ENCODE results near the gene WAS.
"Not testable (repeated sequence)": the region's sequence is repeated elsewhere in the genome, so short reads cannot be mapped to it uniquely, and the experiment has no call there.

DNA sequence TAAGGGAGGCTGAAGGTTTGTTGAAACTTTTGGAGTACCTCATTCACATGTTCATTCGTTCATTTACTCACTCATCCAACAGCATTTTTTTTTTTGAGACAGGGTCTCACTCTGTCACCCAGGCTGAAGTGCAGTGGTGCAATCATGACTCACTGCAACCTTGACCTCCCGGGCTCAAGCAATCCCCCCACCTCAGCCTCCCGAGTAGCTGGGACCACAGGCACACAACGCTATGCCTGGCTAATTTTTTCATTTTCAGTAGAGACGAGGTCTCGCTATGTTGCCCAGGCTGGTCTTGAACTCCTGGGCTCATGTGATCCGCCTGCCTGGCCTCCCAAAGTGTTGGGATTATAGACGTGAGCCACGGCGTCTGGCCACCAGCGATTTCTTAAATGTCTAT is 15.4 kb upstream of the WAS start:
- TF ChIP-seq, protein P1, sequence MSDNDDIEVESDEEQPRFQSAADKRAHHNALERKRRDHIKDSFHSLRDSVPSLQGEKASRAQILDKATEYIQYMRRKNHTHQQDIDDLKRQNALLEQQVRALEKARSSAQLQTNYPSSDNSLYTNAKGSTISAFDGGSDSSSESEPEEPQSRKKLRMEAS (IDR thresholded peaks at IDR 0.05; ENCODE audit: low read depth), result not testable (repeated sequence)
- TF ChIP-seq MXI1 (IDR thresholded peaks at IDR 0.05; ENCODE audit: low read depth, low read length); RAD21 (IDR thresholded peaks at IDR 0.05; ENCODE audit: low read length); CTCF (IDR thresholded peaks at IDR 0.05); TAF1 (IDR thresholded peaks at IDR 0.05; ENCODE audit: borderline replicate concordance, low read depth, low read length): not testable (repeated sequence)
- TF ChIP-seq, protein P2, sequence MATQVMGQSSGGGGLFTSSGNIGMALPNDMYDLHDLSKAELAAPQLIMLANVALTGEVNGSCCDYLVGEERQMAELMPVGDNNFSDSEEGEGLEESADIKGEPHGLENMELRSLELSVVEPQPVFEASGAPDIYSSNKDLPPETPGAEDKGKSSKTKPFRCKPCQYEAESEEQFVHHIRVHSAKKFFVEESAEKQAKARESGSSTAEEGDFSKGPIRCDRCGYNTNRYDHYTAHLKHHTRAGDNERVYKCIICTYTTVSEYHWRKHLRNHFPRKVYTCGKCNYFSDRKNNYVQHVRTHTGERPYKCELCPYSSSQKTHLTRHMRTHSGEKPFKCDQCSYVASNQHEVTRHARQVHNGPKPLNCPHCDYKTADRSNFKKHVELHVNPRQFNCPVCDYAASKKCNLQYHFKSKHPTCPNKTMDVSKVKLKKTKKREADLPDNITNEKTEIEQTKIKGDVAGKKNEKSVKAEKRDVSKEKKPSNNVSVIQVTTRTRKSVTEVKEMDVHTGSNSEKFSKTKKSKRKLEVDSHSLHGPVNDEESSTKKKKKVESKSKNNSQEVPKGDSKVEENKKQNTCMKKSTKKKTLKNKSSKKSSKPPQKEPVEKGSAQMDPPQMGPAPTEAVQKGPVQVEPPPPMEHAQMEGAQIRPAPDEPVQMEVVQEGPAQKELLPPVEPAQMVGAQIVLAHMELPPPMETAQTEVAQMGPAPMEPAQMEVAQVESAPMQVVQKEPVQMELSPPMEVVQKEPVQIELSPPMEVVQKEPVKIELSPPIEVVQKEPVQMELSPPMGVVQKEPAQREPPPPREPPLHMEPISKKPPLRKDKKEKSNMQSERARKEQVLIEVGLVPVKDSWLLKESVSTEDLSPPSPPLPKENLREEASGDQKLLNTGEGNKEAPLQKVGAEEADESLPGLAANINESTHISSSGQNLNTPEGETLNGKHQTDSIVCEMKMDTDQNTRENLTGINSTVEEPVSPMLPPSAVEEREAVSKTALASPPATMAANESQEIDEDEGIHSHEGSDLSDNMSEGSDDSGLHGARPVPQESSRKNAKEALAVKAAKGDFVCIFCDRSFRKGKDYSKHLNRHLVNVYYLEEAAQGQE (IDR thresholded peaks at IDR 0.05; ENCODE audit: low read depth, low read length), result not testable (repeated sequence)
